Uterus (tissue), 4 donors: ENCODE measurements around the gene SLC51B. TPM values are rescaled to one million over a fixed set of nuclear protein-coding genes. Genes with fewer than 3 reads are reported as not detected.

Experiments used
- DNase-seq, 2 donors: peaks; one replicate each; pipeline ENCODE4 v3.0.0-alpha.2; 2019 to 2020
- H3K27ac ChIP-seq, 2 donors: fragments of 200-600 bp; sonication (generic); 1 replicate in 1 of 2; 2 replicates in 1 of 2; pipeline ENCODE4 v1.5.1; 2016 to 2018
- H3K27me3 ChIP-seq, 2 donors: fragments of 200-600 bp; sonication (generic); one replicate each; pipeline ENCODE4 v1.5.1; 2018 to 2019; ENCODE audit warnings: control low read depth in 1 of 2
- H3K36me3 ChIP-seq, 2 donors: fragments of 200-600 bp; sonication (generic); one replicate each; pipeline ENCODE4 v1.5.1; 2019; ENCODE audit warnings: control low read depth in 1 of 2
- H3K4me1 ChIP-seq, 2 donors: fragments of 200-600 bp; sonication (generic); one replicate each; pipeline ENCODE4 v1.5.1; 2018 to 2019; ENCODE audit warnings: control low read depth in 1 of 2
- H3K4me3 ChIP-seq, 2 donors: fragments of 200-600 bp; sonication (generic); 1 replicate in 1 of 2; 2 replicates in 1 of 2; pipeline ENCODE4 v1.5.1; 2018 to 2019; ENCODE audit warnings: mild to moderate bottlenecking in 1 of 2
- H3K9me3 ChIP-seq, 2 donors: fragments of 200-600 bp; sonication (generic); one replicate each; pipeline ENCODE4 v1.5.1; 2019; ENCODE audit warnings: control low read depth in 1 of 2
- POLR2A ChIP-seq, 2 donors: fragments of 450-650 bp; IDR thresholded peaks; one replicate each; pipeline ENCODE4 v1.6.1; 2016; ENCODE audit warnings: antibody characterized with exemption in 2 of 2, mild to moderate bottlenecking in 1 of 2, moderate library complexity in 1 of 2
- intact Hi-C: fragments of 100-400 bp; cut with DNase I; formaldehyde crosslinking; loops from one replicate; pipeline ENCODE4 v1.15.1; 2023; ENCODE audit warnings: low total_unique reads
- total RNA-seq, 4 donors: library from RNA; depleted of rRNA in 3 of 4; stranded (reverse); fragments of >200 nt in 3 of 4; gene quantifications; one replicate each; pipeline versions ENCODE4 v1.1.0 to v1.2.4, GENCODE V29; 2014 to 2023
- TF ChIP-seq, protein P1 (sequence below), 4 experiments: fragments of 200-600 bp in 2 of 4; fragments of 450-650 bp in 2 of 4; sonication (generic) in 2 of 4; IDR thresholded peaks; one replicate each; pipeline ENCODE4 v1.5.1; 2016 to 2019; ENCODE audit warnings: antibody characterized with exemption in 4 of 4, mild to moderate bottlenecking in 2 of 4, moderate library complexity in 1 of 4
- donor health status: DM: yes; HTN: yes; CAD: no.

The SLC51B gene
- total RNA-seq, 4 donors from 2014 or later: not detected

DNA sequence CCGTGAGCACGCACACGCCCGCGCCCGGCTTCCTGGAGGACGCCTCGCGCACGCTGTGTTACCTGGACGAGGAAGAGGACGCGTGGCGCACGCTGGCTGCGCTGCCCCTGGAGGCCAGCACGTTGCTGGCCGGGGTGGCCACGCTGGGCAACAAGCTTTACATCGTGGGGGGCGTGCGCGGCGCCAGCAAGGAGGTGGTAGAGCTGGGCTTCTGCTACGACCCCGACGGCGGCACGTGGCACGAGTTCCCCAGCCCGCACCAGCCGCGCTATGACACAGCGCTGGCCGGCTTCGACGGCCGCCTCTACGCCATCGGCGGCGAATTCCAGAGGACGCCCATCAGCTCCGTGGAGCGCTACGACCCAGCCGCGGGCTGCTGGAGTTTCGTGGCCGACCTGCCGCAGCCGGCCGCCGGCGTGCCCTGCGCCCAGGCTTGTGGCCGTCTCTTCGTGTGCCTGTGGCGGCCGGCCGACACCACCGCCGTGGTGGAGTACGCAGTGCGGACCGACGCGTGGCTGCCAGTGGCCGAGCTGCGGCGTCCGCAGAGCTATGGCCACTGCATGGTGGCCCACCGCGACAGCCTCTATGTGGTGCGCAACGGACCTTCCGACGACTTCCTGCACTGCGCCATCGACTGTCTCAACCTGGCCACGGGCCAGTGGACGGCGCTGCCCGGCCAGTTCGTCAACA, 32.2 kb downstream of the SLC51B start:
- Histone ChIP-seq H3K27ac (peak overlapping the region in 1 of 2 donors; percentile 52), H3K9me3 (no peaks in the 10 kb centered on the region), H3K27me3 (no peaks in the 10 kb centered on the region), H3K4me1 (peaks cover 5 to 21% of the 10 kb centered on the region in 2 donors), H3K36me3 (no peaks in the 10 kb centered on the region), H3K4me3 (no peak overlapping the region)
- intact Hi-C loops: no loop called here
- TF ChIP-seq, protein P1, sequence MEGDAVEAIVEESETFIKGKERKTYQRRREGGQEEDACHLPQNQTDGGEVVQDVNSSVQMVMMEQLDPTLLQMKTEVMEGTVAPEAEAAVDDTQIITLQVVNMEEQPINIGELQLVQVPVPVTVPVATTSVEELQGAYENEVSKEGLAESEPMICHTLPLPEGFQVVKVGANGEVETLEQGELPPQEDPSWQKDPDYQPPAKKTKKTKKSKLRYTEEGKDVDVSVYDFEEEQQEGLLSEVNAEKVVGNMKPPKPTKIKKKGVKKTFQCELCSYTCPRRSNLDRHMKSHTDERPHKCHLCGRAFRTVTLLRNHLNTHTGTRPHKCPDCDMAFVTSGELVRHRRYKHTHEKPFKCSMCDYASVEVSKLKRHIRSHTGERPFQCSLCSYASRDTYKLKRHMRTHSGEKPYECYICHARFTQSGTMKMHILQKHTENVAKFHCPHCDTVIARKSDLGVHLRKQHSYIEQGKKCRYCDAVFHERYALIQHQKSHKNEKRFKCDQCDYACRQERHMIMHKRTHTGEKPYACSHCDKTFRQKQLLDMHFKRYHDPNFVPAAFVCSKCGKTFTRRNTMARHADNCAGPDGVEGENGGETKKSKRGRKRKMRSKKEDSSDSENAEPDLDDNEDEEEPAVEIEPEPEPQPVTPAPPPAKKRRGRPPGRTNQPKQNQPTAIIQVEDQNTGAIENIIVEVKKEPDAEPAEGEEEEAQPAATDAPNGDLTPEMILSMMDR (IDR thresholded peaks at IDR 0.05): no peak
- no peak for TF ChIP-seq POLR2A (IDR thresholded peaks at IDR 0.05)
- no peak for DNase-seq

DNA sequence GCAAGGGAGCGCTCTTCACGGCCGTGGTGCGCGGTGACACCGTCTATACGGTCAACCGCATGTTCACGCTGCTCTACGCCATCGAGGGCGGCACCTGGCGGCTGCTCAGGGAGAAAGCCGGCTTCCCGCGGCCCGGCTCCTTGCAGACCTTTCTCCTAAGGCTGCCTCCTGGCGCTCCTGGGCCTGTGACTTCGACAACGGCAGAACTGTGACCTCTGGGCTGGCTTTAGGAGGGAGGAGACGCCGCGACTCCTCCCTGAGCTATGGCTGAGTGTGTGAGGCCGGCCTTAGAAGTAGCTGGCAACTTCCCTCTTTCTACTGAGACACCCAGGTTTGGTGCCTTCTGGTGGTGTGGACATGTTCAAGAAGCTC, 32.8 kb downstream of the SLC51B start:
- intact Hi-C loops: no loop called here
- Histone ChIP-seq H3K4me3 (no peak overlapping the region), H3K4me1 (peaks cover 6 to 23% of the 10 kb centered on the region in 2 donors), H3K27ac (no peak overlapping the region), H3K36me3 (no peaks in the 10 kb centered on the region), H3K27me3 (no peaks in the 10 kb centered on the region), H3K9me3 (no peaks in the 10 kb centered on the region)
- DNase-seq: peak; percentile 79 to 80
- TF ChIP-seq, protein P1 (IDR thresholded peaks at IDR 0.05): peak; percentile 65 to 84 (median 78)
- TF ChIP-seq POLR2A (IDR thresholded peaks at IDR 0.05): no peak

DNA sequence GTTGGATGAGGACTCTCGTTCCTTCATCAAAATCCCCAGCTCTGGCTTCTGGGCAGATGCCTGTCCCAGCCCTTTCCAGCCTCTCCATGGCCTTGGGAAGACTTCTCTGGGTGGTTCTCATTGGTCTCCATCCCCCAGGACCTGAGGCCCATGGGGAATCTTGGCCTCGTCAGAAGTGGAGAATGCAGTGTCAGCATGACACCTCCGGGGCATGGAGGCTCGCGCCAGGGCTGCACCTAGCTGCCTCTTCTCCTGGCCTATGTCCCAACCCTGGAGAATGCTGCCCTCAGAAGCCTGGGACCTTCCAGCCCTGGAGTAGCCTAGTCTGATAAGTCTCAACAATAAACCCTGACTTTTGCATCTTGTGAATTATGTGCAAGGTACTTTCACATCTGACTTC, 34.4 kb downstream of the SLC51B start:
- H3K9me3 ChIP-seq: no peaks in the 10 kb centered on the region
- intact Hi-C loops: no loop called here
- no peak for DNase-seq
- H3K27me3 ChIP-seq: no peaks in the 10 kb centered on the region
- no peak overlapping the region for H3K27ac ChIP-seq
- no peak for TF ChIP-seq POLR2A (IDR thresholded peaks at IDR 0.05)
- TF ChIP-seq, protein P1 (IDR thresholded peaks at IDR 0.05): no peak
- peaks cover 6 to 25% of the 10 kb centered on the region in 2 donors for H3K4me1 ChIP-seq
- no peaks in the 10 kb centered on the region for H3K36me3 ChIP-seq
- no peak overlapping the region for H3K4me3 ChIP-seq

DNA sequence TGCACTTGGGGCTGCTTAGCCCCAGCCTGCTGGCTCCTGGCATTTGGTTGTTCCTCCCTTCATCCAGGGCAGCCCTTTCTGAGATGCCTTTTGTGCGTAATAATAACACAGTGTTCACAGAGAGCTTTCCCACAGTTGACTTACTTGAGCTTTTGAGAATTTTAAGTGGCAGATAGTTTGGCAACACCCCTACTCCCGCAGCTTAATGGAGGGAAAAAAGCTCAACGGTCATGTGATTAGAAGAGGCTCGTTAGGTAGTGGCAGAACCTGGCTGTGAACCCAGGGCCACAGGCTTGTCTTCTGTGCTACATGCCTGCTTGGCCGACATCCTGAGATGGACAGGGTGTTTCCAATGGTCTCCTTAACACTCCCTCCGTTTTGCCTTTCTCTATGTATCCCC, 36.1 kb downstream of the SLC51B start:
- H3K4me1 ChIP-seq: peaks cover 6 to 25% of the 10 kb centered on the region in 2 donors
- TF ChIP-seq, protein P1 (IDR thresholded peaks at IDR 0.05): no peak
- TF ChIP-seq POLR2A (IDR thresholded peaks at IDR 0.05): no peak
- H3K36me3 ChIP-seq: no peaks in the 10 kb centered on the region
- no peaks in the 10 kb centered on the region for H3K27me3 ChIP-seq
- no peaks in the 10 kb centered on the region for H3K9me3 ChIP-seq
- DNase-seq: no peak
- intact Hi-C loops: loop anchor here (10.0 kb wide), 1 partner anchor 46 kb away; no protein-coding TSS in a partner anchor
- peak overlapping the region; percentile 72 to 74 for H3K27ac ChIP-seq
- no peak overlapping the region for H3K4me3 ChIP-seq

GRCh38 chr15:65081758-65082157, 36.6 kb downstream of the SLC51B start:
- peaks cover 6 to 21% of the 10 kb centered on the region in 2 donors for H3K4me1 ChIP-seq
- no peaks in the 10 kb centered on the region for H3K27me3 ChIP-seq

More at GRCh38 chr15:65081758-65082157, 36.6 kb downstream of the SLC51B start:
- Histone ChIP-seq H3K27ac (peak overlapping the region; percentile 72 to 74), H3K4me3 (no peak overlapping the region), H3K36me3 (no peaks in the 10 kb centered on the region), H3K9me3 (no peaks in the 10 kb centered on the region)
- no peak for DNase-seq
- TF ChIP-seq, protein P1 (IDR thresholded peaks at IDR 0.05): no peak
- no peak for TF ChIP-seq POLR2A (IDR thresholded peaks at IDR 0.05)
- intact Hi-C loops: loop anchor here (10.0 kb wide), 1 partner anchor 47 kb away; no protein-coding TSS in a partner anchor
